ENCODE results near the gene ATP5F1D.

ATP5F1D gene

GRCh38 chr19:1291761-1292418 lies 50.3 kb downstream of the ATP5F1D start:
- DNase-seq (ENCODE audit: low spot score), result no peak

GRCh38 chr19:1292419-1293151 lies 51.0 kb downstream of the ATP5F1D start:
- DNase-seq (ENCODE audit: low spot score), result no peak

- no peak for DNase-seq (ENCODE audit: low spot score)
Measured at GRCh38 chr19:1293782-1294604, 52.4 kb downstream of the ATP5F1D start.

Data from SK-N-DZ (cell line).